ENCODE measurements around the gene MYO16. TPM values are rescaled to one million over a fixed set of nuclear protein-coding genes. Genes with fewer than 3 reads are reported as not detected.

MYO16 gene
- total and polyA plus RNA-seq, 9 donors, result under 0.01 to 0.37 (median 0.16) TPM; not detected in 2

GRCh38 chr13:108834193-108834592 lies 204.8 kb downstream of the MYO16 start:
- no peak for TF ChIP-seq CTCF (IDR thresholded peaks at IDR 0.05)
- no peak for TF ChIP-seq EP300 (IDR thresholded peaks at IDR 0.05)
- no peak for TF ChIP-seq POLR2A (IDR thresholded peaks at IDR 0.05)
- Histone ChIP-seq H3K9me3 (no peaks in the 10 kb centered on the region), H3K4me1 (ENCODE audit: insufficient read depth) (no peaks in the 10 kb centered on the region), H3K4me3 (no peak overlapping the region), H3K36me3 (no peaks in the 10 kb centered on the region), H3K27ac (no peak overlapping the region), H3K27me3 (no peaks in the 10 kb centered on the region)
- intact Hi-C loops (cut with DNase I), result no loop called here
- DNase-seq, result no peak
- 72 to 82% (median 79%) methylated on average over 1 of the region's 1 CpG for WGBS, 3 donors

GRCh38 chr13:108835083-108835482 lies 205.7 kb downstream of the MYO16 start:
- intact Hi-C loops (cut with DNase I), result no loop called here
- no peaks in the 10 kb centered on the region for H3K9me3 ChIP-seq
- DNase-seq, result no peak
- 54 to 62% (median 54%) methylated on average over 3 of the region's 3 CpGs for WGBS, 3 donors
- no peak overlapping the region for H3K4me3 ChIP-seq
- no peaks in the 10 kb centered on the region for H3K4me1 ChIP-seq (ENCODE audit: insufficient read depth)
- no peaks in the 10 kb centered on the region for H3K27me3 ChIP-seq
- no peak for TF ChIP-seq POLR2A (IDR thresholded peaks at IDR 0.05)
- TF ChIP-seq EP300 (IDR thresholded peaks at IDR 0.05), result no peak
- TF ChIP-seq CTCF (IDR thresholded peaks at IDR 0.05), result no peak
- H3K27ac ChIP-seq, result no peak overlapping the region
- H3K36me3 ChIP-seq, result no peaks in the 10 kb centered on the region

GRCh38 chr13:108850691-108851090 lies 221.3 kb downstream of the MYO16 start:
- DNase-seq, result no peak
- intact Hi-C loops (cut with DNase I), result no loop called here
- Histone ChIP-seq H3K4me1 (ENCODE audit: insufficient read depth) (no peaks in the 10 kb centered on the region), H3K27me3 (no peaks in the 10 kb centered on the region), H3K27ac (no peak overlapping the region), H3K4me3 (no peak overlapping the region), H3K36me3 (no peaks in the 10 kb centered on the region), H3K9me3 (no peaks in the 10 kb centered on the region)
- WGBS, 3 donors, result 31 to 38% (median 36%) methylated on average over 4 of the region's 4 CpGs
- TF ChIP-seq CTCF (IDR thresholded peaks at IDR 0.05) (no peak), POLR2A (IDR thresholded peaks at IDR 0.05) (no peak), EP300 (IDR thresholded peaks at IDR 0.05) (no peak)

- TF ChIP-seq POLR2A (IDR thresholded peaks at IDR 0.05) (no peak), CTCF (IDR thresholded peaks at IDR 0.05) (no peak), EP300 (IDR thresholded peaks at IDR 0.05) (no peak)
- no peaks in the 10 kb centered on the region for H3K36me3 ChIP-seq
- H3K4me3 ChIP-seq, result no peak overlapping the region
- H3K9me3 ChIP-seq, result no peaks in the 10 kb centered on the region
- H3K4me1 ChIP-seq (ENCODE audit: insufficient read depth), result no peaks in the 10 kb centered on the region
- no peak for DNase-seq
- H3K27ac ChIP-seq, result no peak overlapping the region
- 34 to 43% (median 34%) methylated on average over 4 of the region's 4 CpGs for WGBS, 3 donors
- intact Hi-C loops (cut with DNase I), result no loop called here
- H3K27me3 ChIP-seq, result no peaks in the 10 kb centered on the region
Observed at GRCh38 chr13:108851660-108852059, 222.2 kb downstream of the MYO16 start.

- DNase-seq, result no peak
- no peak overlapping the region for H3K4me3 ChIP-seq
- no peaks in the 10 kb centered on the region for H3K36me3 ChIP-seq
- H3K9me3 ChIP-seq, result no peaks in the 10 kb centered on the region
- H3K27ac ChIP-seq, result no peak overlapping the region
- no peaks in the 10 kb centered on the region for H3K4me1 ChIP-seq (ENCODE audit: insufficient read depth)
- no peaks in the 10 kb centered on the region for H3K27me3 ChIP-seq
- TF ChIP-seq EP300 (IDR thresholded peaks at IDR 0.05) (no peak), CTCF (IDR thresholded peaks at IDR 0.05) (no peak), POLR2A (IDR thresholded peaks at IDR 0.05) (no peak)
- intact Hi-C loops (cut with DNase I), result no loop called here
- 83 to 89% (median 87%) methylated on average over 10 of the region's 10 CpGs for WGBS, 3 donors
Observed at GRCh38 chr13:108853031-108853430, 223.6 kb downstream of the MYO16 start.

All from ovary (tissue), 9 donors.